HepG2 (cell line): ENCODE data around the gene UPK1A. TPM values are rescaled to one million over a fixed set of nuclear protein-coding genes. Genes with fewer than 3 reads are reported as not detected.

Source experiments
- CREB1 ChIP-seq, 2 experiments: fragments of 450-650 bp in 1 of 2; IDR thresholded peaks; 2 replicates each; pipeline ENCODE4 v1.6.1; 2016 to 2017; ENCODE audit warnings: control low read depth in 1 of 2, mild to moderate bottlenecking in 1 of 2, missing compliant biosample characterization in 1 of 2, missing genetic modification characterization in 1 of 2
- CREM ChIP-seq, 2 experiments: sonication (generic) in 1 of 2; formaldehyde crosslinking in 1 of 2; IDR thresholded peaks; 2 replicates each; pipeline versions ENCODE4 v1.4.0 to v1.6.1; 2016 to 2020; ENCODE audit warnings: antibody characterized with exemption in 1 of 2, mild to moderate bottlenecking in 1 of 2, missing genetic modification reagents in 1 of 2
- HNF4G ChIP-seq, 2 experiments: sonication (generic) in 1 of 2; formaldehyde crosslinking in 1 of 2; IDR thresholded peaks; 2 replicates each; pipeline versions ENCODE4 v1.4.0 to v1.6.1; 2011 to 2020; ENCODE audit warnings: borderline replicate concordance in 2 of 2, low read depth in 2 of 2, mild to moderate bottlenecking in 2 of 2, low read length in 1 of 2, missing genetic modification reagents in 1 of 2, moderate library complexity in 1 of 2
- HNRNPH1 ChIP-seq: fragments of 200-400 bp; formaldehyde crosslinking; optimal IDR thresholded peaks from 2 replicates; pipeline ENCODE3; 2017; ENCODE audit warnings: mild to moderate bottlenecking, low read depth, low read length
- IKZF4 ChIP-seq: sonication (generic); formaldehyde crosslinking; IDR thresholded peaks from 2 replicates; pipeline ENCODE4 v1.5.1; 2020; ENCODE audit warnings: borderline replicate concordance, mild to moderate bottlenecking, low read depth, missing genetic modification reagents; ENCODE audit errors: not compliant biosample characterization
- KDM5B ChIP-seq: sonication (generic); formaldehyde crosslinking; IDR thresholded peaks from 2 replicates; pipeline ENCODE4 v1.4.0; 2020; ENCODE audit warnings: missing genetic modification reagents, mild to moderate bottlenecking, borderline replicate concordance
- LRRFIP1 ChIP-seq: sonication (generic); formaldehyde crosslinking; conservative IDR thresholded peaks from 2 replicates; pipeline ENCODE4 v1.4.0; 2020; ENCODE audit warnings: missing genetic modification reagents
- MED1 ChIP-seq: sonication (generic); formaldehyde crosslinking; IDR thresholded peaks from 2 replicates; pipeline ENCODE4 v1.4.0; 2020; ENCODE audit warnings: missing genetic modification reagents
- MXI1 ChIP-seq: IDR thresholded peaks from 3 replicates; pipeline ENCODE4 v1.6.1; 2012; ENCODE audit warnings: low read depth, low read length, inconsistent platforms, borderline replicate concordance
- NCOA1 ChIP-seq: sonication (generic); formaldehyde crosslinking; IDR thresholded peaks from 2 replicates; pipeline ENCODE4 v1.9.0; 2021; ENCODE audit warnings: missing genetic modification reagents
- PRMT3 ChIP-seq: sonication (generic); formaldehyde crosslinking; IDR thresholded peaks from 2 replicates; pipeline ENCODE4 v1.8.1; 2022; ENCODE audit warnings: low read depth, mild to moderate bottlenecking, moderate library complexity, missing genetic modification reagents, borderline replicate concordance
- SALL1 ChIP-seq: sonication (generic); formaldehyde crosslinking; IDR thresholded peaks from 2 replicates; pipeline ENCODE4 v1.8.0; 2022; ENCODE audit warnings: mild to moderate bottlenecking, missing genetic modification reagents
- SMYD3 ChIP-seq: sonication (generic); formaldehyde crosslinking; IDR thresholded peaks from 2 replicates; pipeline ENCODE4 v1.8.1; 2023; ENCODE audit warnings: mild to moderate bottlenecking, missing genetic modification reagents
- SRSF1 ChIP-seq: fragments of 200-400 bp; formaldehyde crosslinking; optimal IDR thresholded peaks from 2 replicates; pipeline ENCODE3; 2017; ENCODE audit warnings: mild to moderate bottlenecking, low read depth, low read length, moderate library complexity
- THAP11 ChIP-seq: IDR thresholded peaks from 2 replicates; pipeline ENCODE4 v1.6.1; 2016; ENCODE audit warnings: missing biosample characterization, missing genetic modification reagents
- ZFP90 ChIP-seq: sonication (generic); formaldehyde crosslinking; IDR thresholded peaks from 2 replicates; pipeline ENCODE4 v1.8.0; 2022; ENCODE audit warnings: missing genetic modification reagents, mild to moderate bottlenecking, inconsistent platforms, borderline replicate concordance
- ZNF124 ChIP-seq: sonication (generic); formaldehyde crosslinking; IDR thresholded peaks from 2 replicates; pipeline ENCODE4 v1.4.0; 2020; ENCODE audit warnings: missing genetic modification reagents
- ZNF556 ChIP-seq: sonication (generic); formaldehyde crosslinking; IDR thresholded peaks from 2 replicates; pipeline ENCODE4 v1.4.0; 2020; ENCODE audit warnings: mild to moderate bottlenecking, missing genetic modification reagents, borderline replicate concordance
- ZNF597 ChIP-seq: sonication (generic); formaldehyde crosslinking; IDR thresholded peaks from 2 replicates; pipeline ENCODE4 v1.5.0; 2020; ENCODE audit warnings: missing genetic modification reagents
- ZNF75D ChIP-seq: sonication (generic); formaldehyde crosslinking; IDR thresholded peaks from 2 replicates; pipeline ENCODE4 v1.8.1; 2023; ENCODE audit warnings: missing genetic modification reagents, mild to moderate bottlenecking, borderline replicate concordance
- polyA plus RNA-seq, 8 experiments: library from polyadenylated mRNA; depleted of rRNA in 3 of 8; stranded (reverse) in 7 of 8; unstranded in 1 of 8; fragments of >200 nt; fragmentation: Illumina TruSeq in 4 of 8; extraction: Trizol in 4 of 8; gene quantifications; 2 replicates each; pipeline versions ENCODE4 v1.2.1 to v1.2.3, GENCODE V29; 2011 to 2016; ENCODE audit warnings: low read depth in 4 of 8, missing spikeins in 1 of 8, mixed read lengths in 1 of 8; ENCODE audit not compliant: insufficient read depth in 1 of 8
- total RNA-seq, 5 experiments: library from RNA; depleted of rRNA; stranded (reverse); fragments of >200 nt; fragmentation: Illumina TruSeq; extraction: Trizol; gene quantifications; 2 replicates each; pipeline ENCODE4 v1.2.3, GENCODE V29; 2016; ENCODE audit warnings: low read depth in 1 of 5
- TF ChIP-seq, protein P1 (sequence below): sonication (generic); formaldehyde crosslinking; IDR thresholded peaks from 2 replicates; pipeline ENCODE4 v1.8.1; 2023; ENCODE audit warnings: mild to moderate bottlenecking, missing genetic modification reagents
- TF ChIP-seq, protein P2 (sequence below): sonication (generic); formaldehyde crosslinking; IDR thresholded peaks from 2 replicates; pipeline ENCODE4 v1.4.0; 2020; ENCODE audit warnings: missing genetic modification reagents

Gene UPK1A
- total and polyA plus RNA-seq, 2 of the 13 experiments (the other 11 are each of a cell fraction or from before 2014, with no cell fraction given): 2.9 TPM; not detected in 1

DNA sequence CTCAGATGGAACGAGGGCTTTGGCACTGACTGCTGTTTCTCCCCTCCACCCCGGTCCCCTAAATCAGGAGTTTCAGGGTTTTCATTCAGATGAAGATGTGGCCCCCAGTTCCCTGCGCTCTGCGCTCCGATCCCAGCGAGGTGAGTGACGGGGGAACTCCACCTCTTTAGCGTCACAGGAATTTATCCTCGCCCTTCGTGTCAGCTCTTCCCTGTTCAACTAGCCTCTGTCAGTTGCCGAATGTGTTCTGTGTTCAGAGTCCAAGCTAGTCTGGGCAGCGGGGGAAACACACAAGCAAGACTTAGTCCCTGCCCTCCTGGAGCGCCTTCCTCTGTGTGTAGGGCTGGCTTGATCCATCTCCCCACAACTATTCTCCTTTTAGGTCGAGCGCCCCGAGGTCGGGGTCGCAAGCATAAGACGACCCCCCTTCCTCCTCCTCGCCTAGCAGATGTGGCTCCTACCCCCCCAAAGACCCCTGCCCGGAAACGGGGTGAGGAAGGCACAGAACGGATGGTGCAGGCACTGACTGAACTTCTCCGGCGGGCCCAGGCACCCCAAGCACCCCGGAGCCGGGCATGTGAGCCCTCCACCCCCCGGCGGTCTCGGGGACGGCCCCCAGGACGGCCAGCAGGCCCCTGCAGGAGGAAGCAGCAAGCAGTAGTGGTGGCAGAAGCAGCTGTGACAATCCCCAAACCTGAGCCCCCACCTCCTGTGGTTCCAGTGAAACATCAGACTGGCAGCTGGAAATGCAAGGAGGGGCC lies 53.3 kb downstream of the UPK1A start (continued):
- 0 out of 2 replicates have a peak, but pooled peaks have one; percentile 26 for TF ChIP-seq ZNF556 (CRISPR knock-in tag)
- TF ChIP-seq SRSF1: no peak
- no peak for TF ChIP-seq ZNF597 (CRISPR knock-in tag)
- TF ChIP-seq ZFP90 (CRISPR knock-in tag): no peak
- peak; percentile 52; the same call in 1 of the 2 replicates for TF ChIP-seq SALL1 (CRISPR knock-in tag)
- TF ChIP-seq CREM (IDR thresholded peaks at IDR 0.05): peak; percentile 39; the same call in 1 of the 2 replicates
- no peak for TF ChIP-seq CREM (CRISPR knock-in tag; IDR thresholded peaks at IDR 0.05)
- TF ChIP-seq IKZF4: no peak
- TF ChIP-seq MXI1: peak; percentile 60; the same call in 1 of the 3 replicates
- TF ChIP-seq, protein P1, sequence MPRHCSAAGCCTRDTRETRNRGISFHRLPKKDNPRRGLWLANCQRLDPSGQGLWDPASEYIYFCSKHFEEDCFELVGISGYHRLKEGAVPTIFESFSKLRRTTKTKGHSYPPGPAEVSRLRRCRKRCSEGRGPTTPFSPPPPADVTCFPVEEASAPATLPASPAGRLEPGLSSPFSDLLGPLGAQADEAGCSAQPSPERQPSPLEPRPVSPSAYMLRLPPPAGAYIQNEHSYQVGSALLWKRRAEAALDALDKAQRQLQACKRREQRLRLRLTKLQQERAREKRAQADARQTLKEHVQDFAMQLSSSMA: no peak
- TF ChIP-seq MED1 (CRISPR knock-in tag): 0 out of 2 replicates have a peak, but pooled peaks have one; percentile 29
- TF ChIP-seq SMYD3 (CRISPR knock-in tag): no peak
- TF ChIP-seq HNF4G (IDR thresholded peaks at IDR 0.05; ENCODE audit: borderline replicate concordance, low read depth, low read length): peak; percentile 29; the same call in 1 of the 2 replicates
- no peak for TF ChIP-seq HNF4G (CRISPR knock-in tag; IDR thresholded peaks at IDR 0.05; ENCODE audit: borderline replicate concordance, low read depth)
- no peak for TF ChIP-seq ZNF124
- TF ChIP-seq PRMT3 (CRISPR knock-in tag): no peak
- TF ChIP-seq CREB1 (IDR thresholded peaks at IDR 0.05): peak; percentile 66
- no peak for TF ChIP-seq CREB1 (CRISPR knock-in tag; IDR thresholded peaks at IDR 0.05)
- 0 out of 2 replicates have a peak, but pooled peaks have one; percentile 43 for TF ChIP-seq NCOA1
- TF ChIP-seq, protein P2, sequence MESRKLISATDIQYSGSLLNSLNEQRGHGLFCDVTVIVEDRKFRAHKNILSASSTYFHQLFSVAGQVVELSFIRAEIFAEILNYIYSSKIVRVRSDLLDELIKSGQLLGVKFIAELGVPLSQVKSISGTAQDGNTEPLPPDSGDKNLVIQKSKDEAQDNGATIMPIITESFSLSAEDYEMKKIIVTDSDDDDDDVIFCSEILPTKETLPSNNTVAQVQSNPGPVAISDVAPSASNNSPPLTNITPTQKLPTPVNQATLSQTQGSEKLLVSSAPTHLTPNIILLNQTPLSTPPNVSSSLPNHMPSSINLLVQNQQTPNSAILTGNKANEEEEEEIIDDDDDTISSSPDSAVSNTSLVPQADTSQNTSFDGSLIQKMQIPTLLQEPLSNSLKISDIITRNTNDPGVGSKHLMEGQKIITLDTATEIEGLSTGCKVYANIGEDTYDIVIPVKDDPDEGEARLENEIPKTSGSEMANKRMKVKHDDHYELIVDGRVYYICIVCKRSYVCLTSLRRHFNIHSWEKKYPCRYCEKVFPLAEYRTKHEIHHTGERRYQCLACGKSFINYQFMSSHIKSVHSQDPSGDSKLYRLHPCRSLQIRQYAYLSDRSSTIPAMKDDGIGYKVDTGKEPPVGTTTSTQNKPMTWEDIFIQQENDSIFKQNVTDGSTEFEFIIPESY (CRISPR knock-in tag): no peak
- peak; percentile 38; the same call in 1 of the 2 replicates for TF ChIP-seq KDM5B (CRISPR knock-in tag)
- peak; percentile 52 for TF ChIP-seq THAP11 (CRISPR knock-in tag)
- no peak for TF ChIP-seq LRRFIP1 (CRISPR knock-in tag)
- no peak for TF ChIP-seq HNRNPH1
- TF ChIP-seq ZNF75D (CRISPR knock-in tag): no peak
